NOMO-1 treated with DMSO at 0.1 percent for 48 hours (cell line): Measurements from ENCODE around the gene PRPF40B.
"Not testable (repeated sequence)": the region's sequence is repeated elsewhere in the genome, so short reads cannot be mapped to it uniquely, and the experiment has no call there.

ENCODE experiments used
- DNase-seq: peaks from one replicate; lab custom pipeline; 2025; ENCODE audit not compliant: unreplicated experiment; lab: John Stamatoyannopoulos, UW

The PRPF40B gene

GRCh38 chr12:49623142-49623904 lies at the start of gene PRPF40B:
TSS of gene PRPF40B (plus strand) at chr12:49623561. CDS start at chr12:49623591, 30 bp downstream.
- DNase-seq: peak; percentile 75

DNA sequence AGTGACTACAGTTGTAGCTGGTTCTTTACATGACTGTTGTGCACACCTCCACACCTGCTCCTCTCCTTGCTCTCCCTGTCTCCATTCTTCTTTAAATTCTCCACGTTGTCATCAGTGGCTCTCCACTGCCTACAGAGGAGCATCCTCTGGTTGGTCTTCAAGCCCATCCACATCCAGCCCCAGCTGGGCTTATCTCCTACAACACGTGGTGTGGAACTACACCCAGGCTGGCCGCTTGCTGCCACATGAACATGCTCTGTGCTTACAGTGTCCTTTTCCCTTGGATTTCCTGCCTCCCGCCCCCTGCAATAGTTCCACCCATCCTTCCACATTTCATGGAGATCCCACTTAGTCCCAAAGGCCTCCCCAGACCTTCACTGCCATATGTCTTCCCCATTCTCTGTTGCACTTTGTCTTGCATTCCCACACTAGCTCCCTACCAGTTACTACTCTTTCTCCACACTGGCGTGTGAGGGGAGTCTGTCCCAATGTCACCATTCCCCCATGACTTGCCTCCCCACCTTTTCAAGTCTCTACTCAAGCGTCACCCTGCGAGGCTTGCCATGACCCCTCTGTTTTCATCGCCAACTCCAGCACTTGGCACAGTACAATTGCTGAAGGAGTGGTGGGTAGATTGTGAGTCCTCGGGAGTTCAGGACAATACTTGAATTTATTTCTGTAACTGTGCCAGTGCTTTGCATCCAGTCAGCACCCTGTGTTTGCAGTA lies 45.6 kb upstream of the PRPF40B start:
- no peak for DNase-seq

DNA sequence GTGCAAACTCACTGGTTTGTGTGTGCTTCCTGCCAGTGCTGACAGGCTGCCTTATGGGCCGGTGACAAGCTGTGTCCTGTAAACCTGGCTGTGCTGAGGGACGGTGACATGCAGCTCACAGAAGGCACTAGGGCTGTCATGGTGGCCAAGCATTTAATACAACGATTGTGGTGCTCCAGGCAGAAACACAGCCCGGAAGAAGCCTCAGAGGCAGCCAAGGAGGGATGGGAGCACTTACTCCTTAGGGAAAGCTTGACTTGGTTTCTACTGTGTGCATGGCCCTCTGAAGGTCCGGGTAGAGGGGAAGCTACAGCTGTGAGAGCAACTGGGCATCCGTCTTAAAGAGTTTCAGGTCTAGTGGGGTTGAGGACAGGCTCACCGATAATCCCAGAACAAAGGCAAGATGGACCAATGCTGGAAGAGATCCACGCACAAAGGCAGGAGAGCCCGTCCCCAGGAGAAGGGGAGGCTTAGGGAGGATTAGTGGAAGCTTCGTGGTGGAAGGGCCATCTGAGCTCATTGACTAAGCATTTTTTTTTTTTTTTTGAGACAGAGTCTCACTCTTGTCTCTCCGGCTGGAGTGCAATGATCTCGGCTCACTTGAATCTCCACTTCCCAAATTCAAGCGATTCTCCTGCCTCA lies 44.8 kb upstream of the PRPF40B start:
- DNase-seq: no peak

DNA sequence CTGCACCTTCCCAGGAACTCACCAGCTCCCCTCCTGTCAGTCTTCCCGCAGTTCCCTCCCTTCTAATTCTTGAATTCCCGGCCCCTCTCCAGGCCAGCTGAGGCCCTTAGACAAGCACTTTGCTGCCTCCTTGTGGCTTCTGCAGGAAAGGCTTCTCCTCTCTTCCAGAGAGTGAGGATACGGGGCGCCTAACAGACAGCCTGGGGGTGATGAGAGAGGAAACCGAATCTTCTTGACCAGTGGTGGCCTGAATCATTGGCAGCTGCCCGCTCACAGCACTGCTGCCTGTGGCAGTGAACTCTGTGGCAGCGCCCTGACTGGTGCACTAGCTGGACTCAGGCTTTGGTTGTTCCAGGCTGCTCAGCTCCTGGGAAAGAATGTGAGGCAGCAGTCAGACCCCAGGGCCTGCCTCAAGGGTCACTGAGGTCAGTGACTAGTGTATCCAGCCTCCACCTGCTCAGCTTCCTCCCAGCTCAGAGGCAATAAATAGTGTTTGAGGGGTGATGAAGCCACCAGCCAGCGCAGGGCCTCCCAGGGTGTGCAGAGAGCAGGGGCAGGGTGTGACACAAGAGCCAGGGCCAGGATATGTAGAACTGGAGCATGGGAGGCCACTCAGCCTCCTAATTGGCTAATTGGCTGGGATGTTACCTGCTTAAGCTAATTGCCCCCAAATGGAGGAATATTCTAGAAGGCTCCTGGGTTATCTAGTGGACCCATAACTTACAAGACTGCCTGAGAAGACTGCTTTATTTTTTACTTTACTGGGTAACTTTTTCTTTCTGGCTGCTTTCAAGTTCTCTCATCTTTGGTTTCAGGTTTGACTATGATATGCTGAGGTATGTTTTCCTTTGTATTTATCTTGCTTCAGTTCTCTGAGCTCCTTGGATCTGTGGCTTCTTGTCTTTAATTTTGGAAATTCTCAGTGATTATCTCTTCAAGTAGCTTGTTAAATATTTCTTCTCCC lies 42.5 kb upstream of the PRPF40B start:
- DNase-seq: no peak

DNA sequence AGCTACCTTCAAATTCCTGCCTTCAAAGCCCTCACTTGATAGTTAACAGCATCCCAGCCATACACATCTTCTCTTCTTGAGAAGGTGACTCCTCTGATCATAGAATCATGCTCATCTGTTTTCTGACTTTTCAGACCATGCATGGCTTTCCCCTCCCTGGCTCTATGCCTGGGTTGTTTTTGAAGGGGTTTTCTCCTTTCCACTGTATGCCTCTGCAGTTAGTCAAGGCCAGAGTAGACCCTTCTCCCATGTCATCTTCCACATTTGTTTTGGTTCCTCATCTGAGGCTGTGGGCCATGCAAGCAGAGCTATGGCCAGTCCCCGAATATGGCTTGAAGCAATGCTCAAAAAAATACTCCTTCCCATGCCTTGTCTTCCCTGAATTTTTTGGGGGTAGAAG lies 41.2 kb upstream of the PRPF40B start:
- no peak for DNase-seq

GRCh38 chr12:49582850-49583249 lies 40.5 kb upstream of the PRPF40B start:
- DNase-seq: no peak

DNA sequence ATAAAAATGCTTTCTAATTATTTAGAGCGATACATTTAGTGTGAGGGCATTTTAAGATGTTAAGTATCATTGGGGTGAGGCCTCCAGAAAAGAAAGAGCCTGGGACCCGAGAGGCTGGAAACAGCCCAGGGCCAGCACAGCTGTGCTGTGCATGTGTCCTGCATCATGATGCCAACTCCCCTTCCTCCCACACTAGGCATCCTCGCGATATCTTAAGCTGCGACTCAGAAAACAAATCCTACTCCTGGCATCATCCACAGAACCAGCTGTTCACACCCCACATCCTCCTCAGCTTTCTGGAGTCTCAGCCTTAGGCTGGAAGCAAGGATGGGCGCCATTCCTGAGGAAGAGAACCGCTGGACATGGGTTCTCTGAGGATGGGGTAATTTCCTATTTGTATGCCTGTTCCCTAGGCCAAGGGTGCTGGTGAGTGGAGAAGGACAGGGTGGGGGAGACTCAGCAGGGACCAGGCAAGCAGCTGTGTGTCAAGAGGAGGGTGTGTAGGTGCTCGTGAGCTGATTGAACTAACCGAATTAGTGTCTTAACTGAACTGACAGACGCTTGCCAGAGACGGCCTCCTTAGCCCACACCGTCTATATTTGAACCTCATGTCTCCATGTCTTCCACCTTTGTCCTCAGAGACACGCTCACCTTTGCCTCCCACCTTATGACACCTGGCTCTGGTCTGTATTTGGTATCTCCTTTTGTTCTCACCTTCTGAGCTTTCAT lies 39.8 kb upstream of the PRPF40B start:
- DNase-seq: no peak

DNA sequence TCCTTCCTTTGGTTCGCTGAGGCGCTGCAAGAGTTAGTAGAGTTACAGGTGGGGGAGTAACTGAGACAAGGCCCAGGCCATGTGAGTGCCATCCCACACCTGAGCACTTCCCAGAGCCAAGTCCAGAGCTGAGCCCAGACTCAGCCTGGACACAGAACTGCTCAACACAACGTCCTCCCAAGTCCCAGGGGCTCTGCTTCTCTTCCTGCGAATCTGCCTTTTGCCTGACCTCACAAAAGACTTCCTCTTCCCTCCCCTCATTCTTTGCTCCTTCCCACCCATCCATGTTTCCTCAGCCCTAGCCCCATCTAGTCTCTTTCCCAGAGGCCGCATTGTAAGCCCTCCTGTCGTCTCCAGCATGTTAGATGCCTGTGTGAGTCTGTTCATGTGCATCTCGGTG lies 38.8 kb upstream of the PRPF40B start:
- DNase-seq: no peak

GRCh38 chr12:49585477-49586459 lies 37.6 kb upstream of the PRPF40B start:
- DNase-seq: no peak

- DNase-seq: no peak
These were observed 36.0 kb upstream of the PRPF40B start for GRCh38 chr12:49587174-49587908.

DNA sequence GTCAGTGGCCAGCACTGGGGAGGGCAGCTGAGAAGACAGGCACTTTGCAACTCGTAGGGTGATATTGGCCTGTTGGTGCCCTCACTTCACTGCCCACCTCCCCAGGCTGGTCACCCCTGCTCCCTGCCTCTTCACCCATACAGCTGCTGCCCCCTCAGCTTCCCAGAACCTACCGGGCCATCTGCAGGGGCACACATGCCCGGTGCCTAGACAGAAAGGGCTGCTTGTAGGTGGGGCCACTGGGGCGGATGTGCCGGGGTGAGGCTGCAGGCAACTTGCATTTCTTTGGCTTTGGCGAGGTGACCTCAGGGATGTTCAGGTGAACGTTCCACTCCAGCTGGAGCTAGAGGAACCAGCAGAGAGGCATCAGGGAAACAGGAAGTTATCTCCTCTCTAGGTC lies 35.1 kb upstream of the PRPF40B start:
- no peak for DNase-seq

DNA sequence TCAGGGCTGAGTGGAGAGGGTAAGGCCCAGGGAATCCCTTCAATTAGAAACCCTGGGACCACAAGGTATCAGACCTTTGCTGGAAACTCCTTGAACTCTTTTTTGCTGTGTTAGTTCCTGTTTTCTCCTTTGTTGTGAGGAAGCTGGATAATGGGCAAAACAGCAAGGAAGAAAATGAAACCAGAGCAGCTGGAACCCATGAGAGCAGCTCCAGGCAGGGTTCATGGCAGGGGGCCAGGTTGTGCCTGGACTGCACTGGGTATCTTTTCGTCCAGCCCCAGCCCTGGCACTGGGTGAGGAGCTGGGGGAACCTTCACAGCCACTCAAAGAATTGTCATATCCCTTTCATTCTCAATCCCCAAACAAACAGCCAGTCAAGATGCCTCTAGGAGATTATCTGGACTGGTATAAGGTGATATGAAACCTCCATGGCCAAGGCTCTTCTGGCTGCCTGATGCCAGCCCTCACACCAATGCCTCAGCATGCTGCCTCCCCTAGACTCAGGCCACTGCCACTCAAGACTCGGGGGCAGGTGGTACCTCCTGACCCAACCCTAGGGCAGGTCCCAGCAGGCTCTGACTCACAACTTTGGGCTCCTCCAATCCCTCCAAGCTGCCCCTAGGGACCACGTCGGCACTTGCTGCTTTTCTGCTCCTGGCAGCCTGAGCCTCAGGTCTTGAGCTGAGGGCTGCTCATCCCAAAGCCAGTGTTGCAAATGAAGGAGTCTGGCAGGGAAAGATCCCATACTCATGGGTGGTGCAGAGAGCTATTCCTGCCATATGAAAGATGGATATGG lies 34.4 kb upstream of the PRPF40B start:
- no peak for DNase-seq

DNA sequence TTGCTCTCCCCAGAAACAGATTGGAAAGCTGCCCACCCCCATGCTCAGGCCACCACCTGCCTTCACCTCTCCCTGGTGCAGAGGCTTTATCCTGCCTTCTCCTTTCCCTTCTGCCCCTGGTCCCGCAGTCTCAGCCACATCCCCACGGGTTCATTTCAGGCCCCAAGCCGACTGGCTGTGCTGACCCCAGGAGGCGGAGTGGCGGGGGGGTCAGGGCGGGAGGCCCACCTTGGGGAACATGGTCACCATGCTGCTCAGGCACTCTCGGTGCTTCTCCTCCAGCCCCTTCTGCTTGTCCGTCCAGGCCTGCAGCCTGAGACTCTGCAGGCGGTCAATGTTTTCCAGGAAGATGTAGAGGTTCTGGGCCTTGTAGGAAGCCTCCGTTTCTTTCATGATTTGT lies 24.8 kb upstream of the PRPF40B start:
- DNase-seq: no peak

GRCh38 chr12:49599961-49600360 lies 23.4 kb upstream of the PRPF40B start:
- DNase-seq: no peak

DNA sequence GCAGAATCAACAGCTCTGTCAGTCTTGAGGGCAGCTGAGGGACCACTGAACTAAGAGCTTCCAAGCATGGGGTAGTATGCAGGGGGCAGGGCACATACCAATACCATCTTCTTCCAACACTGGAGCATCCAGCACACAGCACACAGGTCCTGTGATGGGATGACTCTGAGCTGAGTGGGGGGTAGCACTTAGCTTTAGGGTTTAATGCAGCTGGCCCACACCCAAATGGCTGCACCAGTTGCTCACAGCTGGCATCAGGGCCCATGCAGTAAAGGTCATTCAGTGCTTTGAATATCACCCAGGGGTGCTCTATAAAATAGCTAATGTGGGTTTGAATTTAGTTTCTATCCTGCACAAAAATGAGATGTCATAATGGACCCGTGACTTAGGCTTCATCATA lies 19.6 kb upstream of the PRPF40B start:
- DNase-seq: no peak

DNA sequence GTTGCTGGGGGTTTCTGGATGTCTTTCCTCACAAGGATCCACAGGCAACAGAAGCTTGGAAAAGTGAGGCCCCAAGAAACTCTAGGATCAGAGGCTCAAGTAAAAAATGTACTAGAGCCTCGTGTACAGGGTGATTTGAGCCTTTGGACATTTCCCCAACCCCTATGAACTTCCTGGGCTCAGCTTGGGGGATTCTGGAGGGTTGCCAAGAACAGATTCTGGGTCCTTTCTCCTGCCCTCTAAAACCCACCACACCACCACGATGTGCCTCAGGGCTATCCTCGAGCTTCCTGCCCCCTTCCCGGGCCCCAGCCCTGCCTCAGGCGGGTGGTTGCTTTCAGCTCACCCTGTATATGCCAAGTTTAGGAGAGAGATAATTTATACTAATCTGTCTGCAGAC lies 18.5 kb upstream of the PRPF40B start:
- DNase-seq: no peak

DNA sequence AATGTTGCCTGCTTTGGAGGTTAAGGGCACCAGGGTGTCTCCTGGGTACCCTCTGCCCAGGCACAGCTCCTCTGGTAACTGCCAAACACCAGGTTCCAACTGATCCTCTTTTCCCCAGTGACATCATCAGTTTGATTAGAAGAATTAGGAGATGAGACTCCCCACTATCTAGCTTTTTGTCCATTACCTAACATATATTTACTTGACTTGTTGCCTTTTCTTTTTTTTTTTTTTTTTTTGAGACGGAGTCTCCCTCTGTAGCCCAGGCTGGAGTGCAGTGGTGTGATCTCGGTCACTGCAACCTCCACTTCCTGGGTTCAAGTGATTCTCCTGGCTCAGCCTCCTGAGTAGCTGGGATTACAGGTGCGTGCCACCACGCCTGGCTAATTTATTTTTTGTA lies 17.8 kb upstream of the PRPF40B start, which contains the start of gene FAM186B:
Gene FAM186B (minus strand): TSS at position 101 of the 400 bp plus-strand sequence. CDS start 162 bp downstream, outside the sequence.
- DNase-seq: not testable (repeated sequence)
